Endothelial cell of hepatic sinusoid (primary cell): Measurements from ENCODE around the gene RPLP2.

ENCODE experiments used
- in situ Hi-C: cut with HindIII; loops from 2 replicates; pipeline ENCODE4 v1.10.0; 2017; ENCODE audit warnings: low sequenced_read_pairs

Gene RPLP2

DNA sequence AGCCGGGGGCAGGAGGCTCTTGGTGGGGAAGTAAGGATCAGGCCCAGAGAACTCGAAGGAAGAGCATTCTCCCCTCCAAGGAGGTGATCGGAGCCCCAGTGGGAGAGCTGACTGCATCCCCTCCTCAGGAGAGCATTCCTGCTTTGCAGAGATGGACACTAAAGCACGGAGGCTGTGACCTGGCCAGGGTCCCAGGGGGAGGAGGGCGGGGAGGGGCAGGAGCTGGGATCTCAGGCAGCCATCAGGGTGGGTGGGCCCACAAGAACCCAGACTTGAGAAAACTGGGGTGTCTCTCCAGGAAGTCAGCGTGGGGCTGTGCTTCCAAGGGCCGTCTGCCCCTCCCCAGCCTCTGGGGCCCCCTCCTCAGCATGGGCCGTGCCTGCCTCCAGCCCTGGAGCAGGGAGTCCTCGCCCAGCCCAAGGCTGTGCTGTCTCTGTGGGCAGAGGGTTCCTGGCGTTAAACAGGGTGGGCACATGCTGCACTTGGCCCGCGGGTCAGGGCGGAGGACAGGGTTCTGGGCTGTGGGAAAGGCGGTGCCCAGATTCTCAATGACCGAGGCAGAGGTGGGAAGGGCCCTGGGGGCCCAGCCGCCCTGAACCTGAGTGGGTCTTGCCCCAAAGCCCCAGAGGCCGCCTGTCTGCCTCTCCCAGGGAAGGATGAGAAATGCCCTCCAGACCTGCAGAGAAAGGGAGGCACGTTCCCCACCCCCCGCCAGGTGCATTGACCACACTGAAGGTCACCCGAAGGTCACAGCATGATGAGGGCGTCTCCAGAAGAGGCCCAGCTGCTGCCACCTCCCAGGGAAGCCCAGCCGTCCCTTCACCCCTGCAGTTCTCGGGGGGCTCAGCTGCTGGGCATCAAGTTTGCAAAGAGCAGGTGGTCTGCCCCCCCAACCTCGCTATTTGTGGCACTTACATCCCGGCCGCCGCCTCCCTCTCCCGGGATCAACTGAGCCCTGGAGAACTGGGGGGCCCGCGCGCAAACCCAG is 20.5 kb upstream of the RPLP2 start:
- in situ Hi-C loops: no loop called here

DNA sequence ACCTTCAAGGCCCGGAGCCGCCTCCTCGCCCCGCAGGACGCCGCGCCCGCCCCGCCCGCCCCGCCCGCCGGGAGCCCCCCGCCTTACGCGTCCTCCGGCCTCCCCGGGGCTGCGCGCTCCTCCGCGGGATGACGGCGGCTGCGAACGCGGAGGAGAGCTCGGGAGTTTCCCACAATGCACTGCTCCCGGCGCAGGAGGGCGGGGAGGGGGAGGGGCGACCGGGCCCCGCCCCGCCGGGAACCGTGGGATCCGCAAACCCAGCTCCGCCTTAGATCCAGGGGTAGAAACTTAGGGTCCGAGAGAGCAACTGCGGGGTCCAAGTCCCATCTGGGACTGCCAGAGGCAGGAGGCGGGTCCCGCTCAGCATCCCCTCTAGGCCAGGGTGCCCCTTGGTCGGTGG is 19.8 kb upstream of the RPLP2 start, which contains the start of gene CEND1:
TSS of gene CEND1 (minus strand) at position 148 of the 400 bp plus-strand sequence. CDS start 1,514 bp downstream, outside the sequence.
- in situ Hi-C loops: no loop called here

DNA sequence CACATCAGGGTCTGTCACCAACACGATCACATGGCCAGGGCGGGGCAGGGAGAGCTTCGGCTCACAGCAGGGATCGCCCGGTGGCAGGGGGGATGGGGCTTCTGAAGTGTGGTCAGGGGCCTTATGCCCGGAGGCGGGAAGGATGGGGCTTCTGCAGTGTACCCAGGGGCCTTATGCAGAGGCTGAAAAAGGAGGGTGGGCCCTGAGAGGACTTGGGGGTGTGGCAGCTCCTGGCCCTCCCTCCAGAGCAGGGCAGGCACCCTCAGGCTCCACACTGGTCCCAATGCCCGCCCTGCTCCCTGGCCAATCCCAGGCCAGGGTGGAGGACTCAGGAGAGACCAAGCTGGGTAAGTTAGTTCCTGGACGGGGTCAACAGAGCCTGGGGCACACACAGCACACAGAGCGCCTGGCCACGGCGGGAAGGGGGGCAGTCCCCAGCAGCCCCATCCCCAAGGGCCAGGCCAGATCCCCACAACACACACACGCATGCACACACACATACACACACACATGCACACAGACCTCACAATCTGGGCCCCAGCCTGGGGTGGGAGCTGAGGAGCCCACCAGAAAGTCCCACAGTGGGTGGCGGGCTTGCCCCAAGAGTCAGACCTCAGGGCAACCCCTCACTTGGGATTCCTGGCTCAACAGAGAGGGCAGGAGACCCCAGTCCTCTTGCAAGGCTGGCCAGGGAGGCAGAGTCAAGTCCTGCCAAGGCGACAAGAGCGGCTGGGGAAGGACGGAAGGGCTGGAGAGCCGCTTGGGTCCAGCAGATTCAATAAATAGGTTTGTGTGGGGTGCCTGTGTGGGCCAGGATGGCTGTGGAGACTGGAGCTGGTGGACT is 18.8 kb upstream of the RPLP2 start:
- in situ Hi-C loops: no loop called here

DNA sequence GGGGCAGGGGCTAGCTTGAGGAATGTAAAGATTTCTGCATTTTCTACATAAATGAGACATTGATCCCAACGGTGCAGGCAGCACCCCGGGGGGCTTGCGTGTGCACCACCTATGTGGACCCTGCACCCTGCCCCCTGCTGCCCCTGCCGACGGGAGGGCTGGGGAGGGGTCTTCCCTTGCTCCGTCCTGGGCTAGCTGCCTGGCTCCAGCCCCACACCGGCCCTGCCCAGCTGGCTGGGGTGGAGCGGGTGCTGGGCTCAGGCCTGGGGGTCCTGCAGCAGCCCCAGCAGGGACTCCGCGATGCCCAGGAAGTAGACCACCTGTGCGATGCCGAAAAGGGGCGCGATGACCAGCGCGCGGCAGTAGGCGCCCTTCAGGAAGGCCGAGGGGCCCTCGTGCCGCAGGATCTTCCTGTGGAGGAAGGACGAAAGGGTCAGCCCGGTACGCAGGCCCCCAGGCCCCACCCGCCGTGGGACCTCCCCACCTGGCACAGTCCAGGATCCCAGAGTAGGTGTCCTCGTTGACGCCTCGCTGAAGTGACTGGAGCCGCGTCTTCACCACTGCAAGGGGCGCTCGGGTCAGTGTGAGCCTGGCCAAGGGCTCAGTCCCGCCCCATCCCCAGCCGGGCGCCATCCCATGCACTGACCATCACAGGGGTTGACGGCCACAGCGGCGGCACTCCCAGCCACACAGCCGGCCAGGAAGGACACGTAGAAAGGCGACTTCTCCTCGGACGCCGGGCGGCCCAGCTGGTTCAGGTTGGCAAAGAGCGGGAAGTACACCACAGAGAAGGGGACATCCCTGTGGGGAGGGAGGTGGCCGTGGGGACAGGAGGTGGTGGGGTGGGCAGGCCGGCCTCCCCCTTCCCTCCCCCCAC is 17.9 kb upstream of the RPLP2 start:
- in situ Hi-C loops: no loop called here

DNA sequence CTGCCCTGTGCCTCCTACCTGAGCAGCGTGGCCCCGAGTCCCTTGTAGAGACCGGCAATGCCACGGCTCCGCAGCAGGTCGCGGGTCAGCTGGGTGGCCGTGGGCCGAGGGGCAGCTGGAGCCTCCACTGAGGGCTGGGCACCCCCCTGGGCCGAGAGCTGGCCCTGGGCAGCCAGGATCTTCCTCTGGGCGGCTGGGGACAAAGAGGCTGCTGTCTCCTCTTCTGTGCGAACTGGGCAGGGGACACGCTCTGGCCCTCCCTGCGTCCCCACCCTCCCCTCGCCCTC is 17.3 kb upstream of the RPLP2 start:
- in situ Hi-C loops: no loop called here

DNA sequence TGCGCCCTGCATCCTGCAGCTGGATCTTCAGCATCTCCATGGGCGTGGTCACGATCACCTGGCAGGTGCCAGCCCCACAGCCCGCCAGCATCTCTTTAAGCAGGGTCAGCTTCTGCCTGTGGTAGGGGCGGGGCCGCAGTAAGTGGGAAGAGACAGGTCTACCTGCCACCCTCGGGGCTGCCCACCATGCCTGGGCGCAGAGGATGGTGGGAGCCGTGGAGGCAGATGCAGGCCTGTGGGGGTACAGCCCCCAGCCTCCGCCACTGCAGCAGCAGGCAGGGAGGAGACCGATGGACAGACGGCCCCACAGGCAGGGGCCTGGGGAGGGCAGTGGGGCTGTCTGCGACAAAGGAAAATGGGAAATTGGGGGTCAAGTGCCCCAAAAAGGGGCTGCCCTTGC is 16.9 kb upstream of the RPLP2 start:
- in situ Hi-C loops: no loop called here

DNA sequence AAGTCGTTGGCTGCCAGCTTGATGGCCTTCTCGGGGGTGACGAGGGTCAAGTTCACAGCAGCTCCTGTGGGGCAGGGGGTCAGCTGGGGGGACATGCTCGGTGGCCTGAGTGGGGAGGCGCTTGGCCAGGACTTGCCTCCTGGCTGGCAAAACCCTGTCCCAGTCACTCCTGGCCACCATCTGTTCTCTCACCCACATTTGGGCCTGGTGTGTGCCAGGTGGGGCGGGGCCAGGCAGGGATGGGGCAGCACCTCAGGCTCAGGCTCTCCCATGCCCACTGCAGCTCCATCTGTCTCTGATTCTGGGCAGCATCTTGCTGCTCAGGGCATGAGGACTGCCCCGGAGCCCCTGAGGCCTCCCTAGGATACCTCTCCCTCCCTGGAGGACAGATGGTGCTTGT is 16.2 kb upstream of the RPLP2 start:
- in situ Hi-C loops: no loop called here

DNA sequence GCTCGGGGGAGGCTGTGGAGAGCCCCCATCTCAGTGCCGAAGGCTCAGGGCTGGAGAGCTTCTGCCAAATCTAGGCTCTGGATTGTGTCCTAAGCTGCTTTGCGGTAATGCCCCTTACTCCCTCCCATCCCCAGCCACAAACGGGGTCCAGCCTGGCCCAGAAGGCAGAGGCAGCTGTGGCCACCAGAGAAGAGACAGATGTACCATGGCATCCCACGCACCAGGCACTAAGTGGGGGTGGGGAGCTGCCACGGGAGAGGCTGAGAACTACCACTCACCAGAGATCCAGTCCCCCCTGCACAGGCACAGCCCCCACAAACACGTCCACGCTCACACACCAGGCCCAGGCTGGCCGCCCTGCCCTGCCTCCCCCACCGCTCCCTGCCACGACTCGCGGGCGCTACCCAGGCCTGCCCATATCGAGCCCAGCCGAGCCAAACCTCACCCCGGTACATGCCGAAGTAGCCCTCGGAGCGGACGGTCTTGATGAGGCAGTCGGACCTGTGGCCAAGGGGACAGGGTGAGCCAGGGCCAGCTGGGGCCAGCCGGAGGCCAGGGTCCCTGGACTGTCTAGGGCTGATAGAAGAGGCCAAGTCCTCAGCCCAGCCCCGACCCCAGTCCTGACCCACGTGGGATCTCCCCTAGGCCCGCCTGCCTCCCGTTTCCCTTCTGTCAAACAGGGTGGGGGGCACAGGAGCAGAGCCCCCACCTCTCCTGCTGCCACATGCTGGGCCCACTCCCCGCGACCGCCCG is 15.6 kb upstream of the RPLP2 start:
- in situ Hi-C loops: no loop called here

DNA sequence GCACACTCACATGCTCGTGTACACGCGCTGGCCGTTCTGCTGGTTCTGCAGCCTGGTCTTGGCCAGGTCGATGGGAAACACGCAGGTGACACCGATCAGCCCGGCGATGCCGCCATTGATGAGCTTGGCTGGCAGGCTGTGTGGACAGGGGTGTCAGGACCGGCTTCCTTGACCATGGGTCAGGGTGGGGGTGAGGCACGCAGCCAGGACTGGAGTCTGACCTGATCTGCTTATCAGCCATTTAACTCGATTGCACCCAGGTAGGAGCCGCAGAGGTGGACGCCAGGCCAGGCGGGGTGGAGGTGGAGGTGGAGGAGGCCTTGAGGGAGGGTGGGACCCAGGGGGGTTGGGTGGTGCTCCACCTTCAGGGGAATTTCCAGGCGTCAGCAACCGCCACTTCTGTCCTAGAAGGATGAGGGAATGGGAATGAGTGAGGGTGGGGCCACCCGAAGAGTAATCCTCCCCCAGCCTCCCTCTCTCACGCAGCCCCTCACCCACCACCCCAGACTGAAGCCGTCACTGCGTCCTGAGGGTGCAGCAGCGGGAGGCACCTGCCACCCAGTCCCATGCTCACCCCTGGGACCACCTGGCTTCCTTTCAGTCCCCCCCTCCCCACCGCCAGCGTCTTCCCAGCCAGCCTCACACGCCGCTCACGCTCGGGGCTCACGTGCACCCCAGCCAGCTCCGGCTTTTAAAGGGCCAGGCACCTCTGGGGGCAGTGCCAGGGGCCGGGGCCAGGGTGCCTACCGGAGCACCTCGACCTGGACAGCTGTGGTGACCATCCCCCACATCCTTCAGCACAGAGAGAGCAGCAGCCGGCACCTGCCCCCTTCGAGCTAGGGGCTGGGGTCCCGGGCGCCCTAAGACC is 14.8 kb upstream of the RPLP2 start:
- in situ Hi-C loops: no loop called here

DNA sequence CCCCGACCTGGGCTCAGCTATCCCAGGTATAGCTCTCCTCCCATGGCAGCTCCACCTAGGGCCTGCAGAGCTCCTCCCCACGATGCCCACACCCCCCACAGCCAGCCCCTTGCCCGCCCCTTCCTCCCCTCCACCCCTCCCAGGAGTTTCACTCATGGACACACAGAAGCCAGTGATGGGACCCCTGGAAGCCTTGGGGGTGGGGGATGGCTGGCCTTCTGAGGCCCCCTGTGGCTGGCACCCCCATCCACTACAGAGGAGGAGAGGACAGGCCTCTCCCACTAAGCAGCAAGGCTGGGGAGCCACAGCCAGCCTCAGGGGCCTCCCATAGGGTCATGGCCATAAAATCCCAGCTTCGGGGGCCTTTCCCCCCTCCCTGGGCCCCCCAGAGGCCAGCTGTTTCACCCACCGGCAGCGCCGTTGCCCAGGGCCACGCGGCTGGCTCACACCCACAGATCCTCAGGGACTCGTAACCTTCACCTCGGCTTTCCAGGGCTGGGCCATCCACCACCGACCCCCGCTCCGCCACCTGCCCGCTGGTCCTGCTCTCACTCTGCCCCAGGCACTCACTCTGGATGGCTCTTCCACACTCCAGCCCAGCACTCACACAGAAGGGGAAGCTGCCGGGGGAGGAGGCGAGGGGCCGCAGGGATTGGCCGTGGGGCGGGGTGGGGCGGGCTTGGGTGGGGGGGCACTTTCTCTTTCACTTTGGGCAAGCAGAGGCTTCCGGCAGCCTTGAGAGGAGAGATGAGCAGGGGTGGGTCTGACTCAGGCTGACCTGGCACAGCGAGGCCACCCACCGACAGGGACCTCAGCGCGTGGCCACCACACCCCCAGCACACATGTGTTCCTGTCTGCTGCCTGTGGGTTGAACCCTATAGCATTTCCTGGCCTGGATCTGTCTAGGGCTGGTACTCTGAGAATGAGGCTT is 13.9 kb upstream of the RPLP2 start:
- in situ Hi-C loops: no loop called here

DNA sequence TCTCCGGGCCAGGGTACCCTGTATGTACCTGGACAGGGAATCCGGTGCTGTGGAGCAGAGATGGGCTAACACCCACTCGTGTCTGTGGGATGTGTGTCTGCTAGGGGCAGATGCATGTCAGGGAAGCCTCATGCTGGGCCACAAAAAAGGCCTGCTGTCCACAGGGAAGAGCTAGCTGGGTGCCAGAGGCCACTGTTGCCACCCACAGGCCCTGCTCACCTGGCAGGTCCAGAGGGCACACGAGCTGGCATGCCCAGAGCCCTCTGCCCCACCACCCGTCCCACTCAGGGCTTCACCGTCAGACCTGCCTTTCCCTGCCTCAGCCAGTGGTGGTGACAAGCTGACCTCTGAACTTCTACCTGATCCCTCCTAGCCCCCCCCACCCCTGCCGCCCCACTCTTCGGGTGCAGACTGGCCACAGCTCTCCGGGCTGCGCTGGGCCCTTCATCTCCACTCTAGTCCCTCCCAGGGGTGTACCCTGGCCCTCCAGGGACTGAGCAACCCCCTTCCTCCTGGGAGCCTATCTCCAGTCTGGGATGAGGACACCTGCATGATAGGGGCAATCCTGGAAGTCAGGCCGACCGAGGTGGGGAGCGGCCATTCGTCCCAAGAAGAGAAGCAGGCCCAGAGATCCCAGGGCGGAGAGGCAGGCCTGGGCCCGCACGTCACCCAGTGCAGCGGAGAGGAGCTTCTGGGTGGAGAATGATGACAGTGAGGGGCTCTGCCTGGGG is 13.0 kb upstream of the RPLP2 start:
- in situ Hi-C loops: no loop called here

DNA sequence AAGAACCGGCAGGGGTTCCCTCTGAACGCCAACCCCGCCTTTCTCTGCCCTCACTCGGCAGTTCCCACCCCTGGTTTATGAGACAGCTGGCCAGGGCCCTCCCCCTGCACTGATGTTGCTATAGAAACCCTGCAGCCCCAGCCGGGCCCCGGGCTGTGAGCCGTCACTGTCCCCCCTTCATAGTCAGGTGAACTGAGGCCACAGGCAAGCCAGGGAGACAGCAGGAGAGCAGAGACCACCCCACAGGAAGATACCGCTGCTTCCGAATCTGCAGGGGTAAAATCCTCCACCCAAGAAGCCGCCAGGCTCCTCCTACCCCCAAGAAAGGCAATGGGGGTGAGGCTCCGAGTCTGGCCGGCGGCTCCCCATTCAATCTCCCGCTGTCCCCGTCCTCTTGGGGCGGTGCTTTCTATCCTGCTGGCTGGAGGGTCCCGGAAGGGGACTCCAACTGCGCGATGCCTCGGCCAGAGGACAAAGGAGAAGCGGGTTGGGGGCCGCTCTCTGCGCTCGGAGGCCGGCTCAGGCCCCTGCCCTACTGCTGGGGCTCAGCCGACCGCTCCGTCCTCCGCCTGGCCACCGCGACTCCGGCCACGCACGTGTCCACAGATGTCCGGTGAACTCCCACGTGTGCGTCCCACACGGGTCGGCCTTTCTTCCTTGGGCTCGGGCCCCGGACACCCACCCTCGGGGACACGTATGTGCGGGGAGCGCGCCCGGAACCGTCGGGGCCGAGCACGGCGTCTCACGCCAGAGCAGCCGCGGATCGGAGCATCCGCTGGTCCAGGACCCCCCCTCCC is 12.3 kb upstream of the RPLP2 start:
- in situ Hi-C loops: no loop called here

DNA sequence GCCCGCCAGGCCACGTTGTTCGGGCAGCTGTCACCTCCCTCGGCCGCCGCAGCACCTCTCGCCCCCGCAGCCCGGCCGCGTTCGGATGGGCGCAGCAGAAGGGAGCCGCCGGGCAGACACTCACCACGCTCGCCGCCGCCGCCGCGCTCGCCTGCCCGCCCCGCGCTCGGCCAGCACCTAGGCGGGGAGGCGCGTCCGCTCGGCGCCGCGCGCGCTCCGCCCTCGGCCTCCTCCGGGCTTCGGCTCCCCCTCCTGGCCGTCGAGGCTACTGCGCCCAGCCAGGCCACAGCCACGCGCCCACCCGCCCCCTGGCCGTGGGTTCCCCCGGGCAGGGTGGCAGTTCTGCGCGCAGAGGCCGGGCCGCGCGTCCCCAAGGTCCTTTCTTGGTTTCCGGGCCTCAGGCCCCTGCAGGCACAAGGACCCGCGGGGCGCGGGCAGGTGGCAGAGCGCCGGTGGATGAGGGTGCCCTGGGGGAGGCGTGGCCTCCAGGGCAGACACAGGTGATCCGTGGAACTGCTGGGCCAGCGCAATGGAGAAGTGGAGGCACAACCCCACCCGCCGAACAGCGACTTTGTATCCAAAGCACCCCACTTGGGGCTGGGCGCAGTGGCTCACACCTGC is 11.6 kb upstream of the RPLP2 start, which contains the start of gene SLC25A22:
TSS of gene SLC25A22 (minus strand) at position 189 of the 621 bp plus-strand sequence. CDS start 3,275 bp downstream, outside the sequence.
- in situ Hi-C loops: no loop called here

DNA sequence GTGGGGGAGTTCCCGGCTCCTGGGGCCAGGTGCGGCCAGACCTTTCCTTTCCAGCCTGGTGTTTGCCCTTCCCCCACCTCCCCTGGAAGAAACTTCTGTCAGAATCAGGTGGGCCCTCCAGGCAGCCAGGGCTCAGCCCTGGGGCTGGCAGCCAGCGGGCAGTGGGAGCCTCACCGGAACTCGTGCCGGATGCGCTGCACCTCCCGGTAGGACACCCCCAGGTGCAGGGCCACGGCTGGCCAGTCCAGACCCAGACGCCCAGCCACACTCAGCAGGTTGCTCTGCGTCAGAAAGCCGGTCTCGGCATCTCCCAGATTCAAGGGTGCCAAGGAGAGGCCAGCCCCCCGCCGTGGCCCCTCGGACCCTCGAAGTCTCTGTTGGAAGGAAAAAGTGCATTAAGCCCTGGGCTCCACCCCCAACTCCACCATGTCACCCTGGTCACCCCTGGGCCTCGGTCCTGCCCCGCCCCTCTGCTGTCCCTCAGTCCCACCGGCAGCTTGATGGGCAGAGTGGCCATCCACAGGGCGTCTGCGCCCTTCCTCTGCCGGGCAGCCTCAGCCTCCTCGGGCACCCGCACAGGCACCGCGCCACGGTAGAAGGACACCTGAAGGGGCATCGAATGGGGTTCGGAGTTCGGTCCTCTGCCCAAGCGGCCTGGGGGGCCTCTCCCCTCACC is 10.0 kb upstream of the RPLP2 start:
- in situ Hi-C loops: no loop called here

DNA sequence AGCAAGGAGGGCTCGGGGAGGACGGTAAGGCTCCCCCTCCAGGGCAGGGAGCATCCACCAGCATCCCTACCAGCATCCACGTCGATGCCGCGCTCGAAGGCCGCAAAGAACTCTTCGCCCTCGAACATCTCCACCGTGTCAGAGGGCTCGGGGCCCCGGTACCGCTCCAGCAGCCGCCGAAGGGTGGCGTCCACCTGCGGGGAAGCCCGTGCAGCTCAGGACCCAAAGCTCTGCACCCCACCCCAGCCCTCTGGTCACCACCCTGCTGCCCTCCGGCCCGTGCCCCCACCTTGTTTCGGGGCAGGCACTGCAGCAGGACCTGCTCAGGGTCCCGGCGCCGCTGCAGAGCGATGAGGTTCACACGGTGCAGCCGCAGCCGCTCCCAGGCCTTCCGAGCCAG is 9.3 kb upstream of the RPLP2 start:
- in situ Hi-C loops: no loop called here
